K562 (cell line): ENCODE results near the gene NFATC3. TPM values are rescaled to one million over a fixed set of nuclear protein-coding genes. Genes with fewer than 3 reads are reported as not detected.

Source experiments
- ATF6 ChIP-seq: sonication (generic); formaldehyde crosslinking; IDR thresholded peaks from 2 replicates; pipeline ENCODE4 v1.4.0; 2020; ENCODE audit warnings: mild to moderate bottlenecking, missing genetic modification reagents
- CC2D1A ChIP-seq: fragments of 450-650 bp; IDR thresholded peaks from 2 replicates; pipeline ENCODE4 v1.6.1; 2017; ENCODE audit warnings: mild to moderate bottlenecking
- DACH1 ChIP-seq: fragments of 450-650 bp; IDR thresholded peaks from 2 replicates; pipeline ENCODE4 v1.6.1; 2018; ENCODE audit not compliant: partially characterized antibody
- MAFF ChIP-seq: IDR thresholded peaks from 2 replicates; pipeline ENCODE4 v1.6.1; 2012; ENCODE audit warnings: low read length, improper control_type of control experiment
- OTX1 ChIP-seq: fragments of 450-650 bp; formaldehyde crosslinking; IDR thresholded peaks from 2 replicates; pipeline ENCODE4 v1.4.0; 2022; ENCODE audit warnings: mild to moderate bottlenecking
- PHB2 ChIP-seq: fragments of 450-650 bp; IDR thresholded peaks from 2 replicates; pipeline ENCODE4 v1.6.1; 2017; ENCODE audit warnings: low read depth
- POLR2G ChIP-seq: fragments of 200-400 bp; formaldehyde crosslinking; IDR thresholded peaks from 2 replicates; pipeline ENCODE4 v1.6.1; 2017; ENCODE audit warnings: low read depth, mild to moderate bottlenecking, antibody characterized with exemption, low read length, moderate library complexity
- PRMT5 ChIP-seq: sonication (generic); formaldehyde crosslinking; IDR thresholded peaks from 2 replicates; pipeline ENCODE4 v1.5.0; 2020; ENCODE audit warnings: missing genetic modification reagents
- RBM17 ChIP-seq: fragments of 200-400 bp; formaldehyde crosslinking; IDR thresholded peaks from 2 replicates; pipeline ENCODE4 v1.6.1; 2017; ENCODE audit warnings: low read depth, mild to moderate bottlenecking, low read length, borderline replicate concordance
- SMAD3 ChIP-seq: fragments of 450-650 bp; formaldehyde crosslinking; conservative IDR thresholded peaks from 2 replicates; pipeline ENCODE4 v1.4.0; 2020; ENCODE audit warnings: mild to moderate bottlenecking
- SMARCC2 ChIP-seq: fragments of 450-650 bp; IDR thresholded peaks from 2 replicates; pipeline ENCODE4 v1.6.1; 2017; ENCODE audit warnings: antibody characterized with exemption, moderate library complexity, mild to moderate bottlenecking, low read depth
- SRSF7 ChIP-seq: fragments of 200-400 bp; formaldehyde crosslinking; optimal IDR thresholded peaks from 2 replicates; pipeline ENCODE3; 2017; ENCODE audit warnings: mild to moderate bottlenecking, low read depth, low read length
- STAT6 ChIP-seq: sonication (generic); formaldehyde crosslinking; IDR thresholded peaks from 2 replicates; pipeline ENCODE4 v1.8.1; 2023; ENCODE audit warnings: mild to moderate bottlenecking, missing genetic modification reagents
- ZNF79 ChIP-seq: fragments of 250-450 bp; sonication (Bioruptor Pico); IDR thresholded peaks from 2 replicates; pipeline ENCODE4 v1.4.0; 2020; ENCODE audit warnings: low read depth, mild to moderate bottlenecking, moderate library complexity
- polyA plus RNA-seq, 8 experiments: library from polyadenylated mRNA; depleted of rRNA in 4 of 8; stranded (reverse) in 5 of 8; unstranded in 3 of 8; fragments of >200 nt; fragmentation: Nextera tagmentation in 2 of 8; fragmentation: Illumina TruSeq in 1 of 8; extraction: Ambion mirVana in 2 of 8; extraction: Trizol in 1 of 8; gene quantifications; 2 replicates each; pipeline versions ENCODE4 v1.2.1 to v1.2.3, GENCODE V29; 2011 to 2014; ENCODE audit warnings: inconsistent platforms in 1 of 8, missing spikeins in 1 of 8
- total RNA-seq, 7 experiments: library from RNA; depleted of rRNA in 6 of 7; stranded (reverse); fragments of >200 nt in 6 of 7; fragmentation: Illumina TruSeq in 2 of 7; extraction: Trizol in 2 of 7; gene quantifications; 2 replicates each; pipeline versions ENCODE4 v1.2.1 to v1.2.3, GENCODE V29; 2011 to 2021; ENCODE audit warnings: low replicate concordance in 1 of 7

The NFATC3 gene
- total and polyA plus RNA-seq, 9 of the 15 experiments (the other 6 are each of a cell fraction or from before 2014, with no cell fraction given): 15.7 to 98.4 (median 59.4) TPM

GRCh38 chr16:68244903-68245853 lies 160.0 kb downstream of the NFATC3 start, which contains the start of gene PLA2G15 (continued):
- TF ChIP-seq RBM17 (no peak), PRMT5 (no peak), PHB2 (no peak), SMARCC2 (no peak), OTX1 (CRISPR knock-in tag) (no peak), DACH1 (peak; percentile 6), STAT6 (CRISPR knock-in tag) (no peak), SRSF7 (no peak), ATF6 (0 out of 2 replicates have a peak, but pooled peaks have one; percentile 23), ZNF79 (no peak), POLR2G (peak; percentile 72), SMAD3 (no peak), CC2D1A (no peak), MAFF (no peak)
- TF ChIP-seq, all 486 proteins: peak for 122
